ENCODE results near the gene VEGFB. TPM values are rescaled to one million over a fixed set of nuclear protein-coding genes. Genes with fewer than 3 reads are reported as not detected.

VEGFB gene
- total and polyA plus RNA-seq, 2 of the 8 experiments (the other 6 are each of a cell fraction or from before 2014, with no cell fraction given), result 9.3 to 49.6 TPM

DNA sequence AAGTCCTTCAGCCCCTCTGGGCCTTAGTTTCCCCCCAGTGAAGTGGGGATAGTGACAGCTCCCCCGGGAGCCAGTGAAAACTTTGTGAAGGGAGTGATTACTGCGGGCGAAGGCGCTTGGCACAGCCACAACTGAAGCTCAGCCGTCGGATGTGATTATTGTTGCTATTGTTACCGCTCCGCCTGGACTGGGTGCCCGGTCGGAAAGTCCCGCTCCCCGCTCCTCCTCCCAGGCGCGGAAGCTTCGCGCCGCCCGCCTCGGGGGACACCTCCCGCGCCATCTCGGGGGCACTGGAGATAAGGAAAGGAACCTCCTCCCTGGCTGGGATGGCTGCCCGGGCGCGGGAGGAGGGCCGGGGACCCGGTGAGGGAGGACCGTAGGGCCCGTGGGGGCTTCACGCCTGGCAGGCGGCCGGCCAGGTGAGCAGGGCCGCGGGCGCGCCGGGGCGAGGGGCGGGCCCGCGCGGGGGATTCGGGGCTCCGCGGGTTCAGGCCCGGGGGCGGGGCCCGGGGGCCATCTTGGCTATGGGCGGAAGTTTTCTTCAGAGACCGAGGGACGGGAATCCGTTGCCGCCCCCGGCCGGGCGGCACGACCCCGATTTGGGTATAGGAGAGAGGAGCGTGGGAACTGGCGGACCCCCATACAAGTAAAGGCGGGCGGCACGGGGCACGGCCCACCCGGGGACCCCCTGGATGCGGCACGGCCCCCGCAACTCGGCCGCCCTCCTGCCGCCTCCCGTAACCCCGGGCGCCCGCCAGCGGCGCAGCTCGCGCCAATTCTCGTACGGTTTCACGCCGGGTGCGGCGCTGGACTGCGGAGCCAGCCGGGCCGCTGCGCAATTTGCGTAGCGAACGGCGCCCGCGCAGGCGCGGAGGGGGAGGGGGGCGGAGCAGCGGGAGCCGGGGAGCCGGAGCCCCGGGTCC lies 50.8 kb downstream of the VEGFB start, which contains the start of gene GPR137:
Gene GPR137 (plus strand): TSS at position 887 of the 923 bp plus-strand sequence. CDS start 677 bp downstream, outside the sequence.
- 1% methylated on average over 55 of the region's 102 CpGs; no CpG with 5 or more reads in 1 of the 2 experiments for WGBS, 2 experiments (ENCODE audit: extremely low coverage in 1 of 2, insufficient coverage in 1 of 2, insufficient read length in 1 of 2, insufficient replicate concordance in 2 of 2, low coverage in 1 of 2, low lambda C conversion rate in 2 of 2, missing lambda C conversion rate in 1 of 2)
- ChIA-PET CTCF (ENCODE audit: partially characterized antibody) (interaction anchor here (1.5 to 11.4 kb wide), 5 partner anchors 11 to 56 kb away, joined by 4 to 134 read pairs (median 10); partner anchors contain the start of genes CATSPERZ and ESRRA), POLR2A (ENCODE audit: partially characterized antibody) (interaction anchor here (0.6 to 9.5 kb wide), 13 partner anchors 10 to 78 kb away, joined by 3 to 79 read pairs (median 5); partner anchors contain the start of genes CATSPERZ, ESRRA, FERMT3 and PPP1R14B)
- Histone ChIP-seq H2BK5ac (ENCODE audit: low read depth, low read length) (no peak within 1 kb of the TSS), H2BK15ac (ENCODE audit: low read length) (no peak within 1 kb of the TSS; the same call in 1 of the 2 replicates), H3K23me2 (ENCODE audit: low read depth, low read length) (peaks cover 10% of the 10 kb centered on the region; the same call in 1 of the 2 replicates), H3K4me2 (ENCODE audit: insufficient read depth in 1 of 2, low read depth in 2 of 2, low read length in 2 of 2) (peak within 1 kb of the TSS; percentile 59 to 96), H3K27ac (ENCODE audit: low read depth, low read length) (no peak within 1 kb of the TSS), H4K5ac (ENCODE audit: insufficient read length, low read depth, low read length) (no peak within 1 kb of the TSS), H3K36me3 (ENCODE audit: control insufficient read depth in 2 of 4, insufficient read depth in 4 of 4, low read length in 3 of 4) (no peaks in the 10 kb centered on the region), H4K8ac (ENCODE audit: extremely low read depth, insufficient read depth, low read length) (peak within 1 kb of the TSS; percentile 81), H3K9ac (replicated peaks in 1 of 4; ENCODE audit: extremely low read depth in 1 of 4, low read depth in 3 of 4, low read length in 3 of 4) (peak within 1 kb of the TSS in 3 of 4 experiments; percentile 6 to 32 (median 20); a peak in 3 of 7 replicates), H2BK12ac (ENCODE audit: low read depth, low read length) (no peak within 1 kb of the TSS), H3K79me1 (ENCODE audit: low read depth, low read length) (no peaks in the 10 kb centered on the region), H4K20me1 (replicated peaks in 1 of 2; ENCODE audit: control insufficient read depth in 1 of 2, insufficient read depth in 2 of 2, low read length in 2 of 2) (peaks cover 0 to 6% of the 10 kb centered on the region in 2 experiments), H3K4me3 (ENCODE audit: extremely low read depth in 1 of 4, insufficient read depth in 2 of 4, low read depth in 3 of 4, low read length in 4 of 4) (peak within 1 kb of the TSS; percentile 49 to 70 (median 69)), H3K4me1 (replicated peaks in 1 of 4; ENCODE audit: control insufficient read depth in 3 of 4, insufficient read depth in 4 of 4, low read length in 3 of 4) (peaks cover 0 to 8% (median 4%) of the 10 kb centered on the region in 4 experiments; a peak in 4 of 7 replicates), H3K79me2 (ENCODE audit: control insufficient read depth in 1 of 2, insufficient read depth in 2 of 2, low read length in 2 of 2) (no peaks in the 10 kb centered on the region), H3K23ac (ENCODE audit: insufficient read length) (no peak within 1 kb of the TSS), H3K14ac (ENCODE audit: insufficient read length) (no peak within 1 kb of the TSS), H2BK120ac (replicated peaks; ENCODE audit: low read depth, low read length) (no peak within 1 kb of the TSS), H3K4ac (replicated peaks; ENCODE audit: insufficient read length, low read depth, low read length) (peak within 1 kb of the TSS; percentile 13), H3K9me3 (ENCODE audit: insufficient read depth in 2 of 2, low read depth in 1 of 2, low read length in 1 of 2) (no peaks in the 10 kb centered on the region), H2BK20ac (ENCODE audit: low read length) (no peak within 1 kb of the TSS), H2AFZ (ENCODE audit: low read length) (no peak within 1 kb of the TSS), H3K56ac (replicated peaks; ENCODE audit: insufficient read length, low read depth, low read length) (peak within 1 kb of the TSS; percentile 17), H3K27me3 (replicated peaks in 1 of 4; ENCODE audit: control insufficient read depth in 3 of 4, extremely low read depth in 1 of 4, insufficient read depth in 3 of 4, low read length in 3 of 4) (peaks cover 2 to 12% (median 11%) of the 10 kb centered on the region in 4 experiments; a peak in 6 of 7 replicates), H2AK5ac (ENCODE audit: low read depth, low read length) (no peak within 1 kb of the TSS), H4K91ac (replicated peaks; ENCODE audit: insufficient read length, low read length) (peak within 1 kb of the TSS; percentile 9), H3K18ac (ENCODE audit: extremely low read depth, low read length) (peak within 1 kb of the TSS; percentile 48)
- DNase-seq (ENCODE audit: low read depth in 1 of 2, low spot score in 2 of 2) (peak in 1 of 2 experiments; percentile 98), FAIRE-seq (no peak)
- TF ChIP-seq ATF3 (IDR thresholded peaks at IDR 0.05; ENCODE audit: insufficient read depth, low read depth, low read length) (no peak), SIRT6 (IDR thresholded peaks at IDR 0.05; ENCODE audit: low read length) (no peak), CREB1 (IDR thresholded peaks at IDR 0.05) (0 out of 2 replicates have a peak, but pooled peaks have one; percentile 19), GABPA (IDR thresholded peaks at IDR 0.05; ENCODE audit: borderline replicate concordance, insufficient read depth, low read length) (no peak), BCL11A (IDR thresholded peaks at IDR 0.05; ENCODE audit: low read depth in 2 of 2, low read length in 2 of 2) (no peak), RNF2 (IDR thresholded peaks at IDR 0.05; ENCODE audit: borderline replicate concordance, low read depth, low read length, missing control alignments, poor library complexity, severe bottlenecking) (no peak), CHD1 (IDR thresholded peaks at IDR 0.05; ENCODE audit: low read depth, low read length) (no peak), SP2 (IDR thresholded peaks at IDR 0.05; ENCODE audit: low read length) (no peak), ASH2L (IDR thresholded peaks at IDR 0.05; ENCODE audit: low read length) (peak; percentile 63), HDAC6 (IDR thresholded peaks at IDR 0.05; ENCODE audit: low read depth, low read length) (no peak)

Measured in H1 (cell line).